ENCODE data around the gene AP3B1. TPM values are rescaled to one million over a fixed set of nuclear protein-coding genes. Genes with fewer than 3 reads are reported as not detected.

Gene AP3B1
- total RNA-seq, 2 donors from 2014 or later = 50.4 to 52.6 TPM

GRCh38 chr5:78063495-78063894 is 231.0 kb downstream of the AP3B1 start:
- ATAC-seq (ENCODE audit: insufficient number of reproducible peaks, low FRiP score, low read depth) (no peak), DNase-seq (ENCODE audit: low spot score) (no peak)
- no peak for TF ChIP-seq CTCF (IDR thresholded peaks at IDR 0.05)
- peaks cover 9% of the 10 kb centered on the region for H3K9me3 ChIP-seq
- no peaks in the 10 kb centered on the region for H3K36me3 ChIP-seq
- no peak overlapping the region for H3K27ac ChIP-seq
- no peak overlapping the region for H3K4me3 ChIP-seq
- no peaks in the 10 kb centered on the region for H3K27me3 ChIP-seq (replicated peaks; ENCODE audit: insufficient read depth)
- H3K4me1 ChIP-seq (ENCODE audit: control insufficient read depth in 1 of 2, low read depth in 2 of 2) = no peaks in the 10 kb centered on the region

GRCh38 chr5:78062645-78063044 is 231.9 kb downstream of the AP3B1 start:
- H3K36me3 ChIP-seq = no peaks in the 10 kb centered on the region
- no peak overlapping the region for H3K4me3 ChIP-seq
- TF ChIP-seq CTCF (IDR thresholded peaks at IDR 0.05) = no peak
- H3K27ac ChIP-seq = no peak overlapping the region
- DNase-seq (ENCODE audit: low spot score) (no peak), ATAC-seq (ENCODE audit: insufficient number of reproducible peaks, low FRiP score, low read depth) (no peak)
- H3K9me3 ChIP-seq = peaks cover 2% of the 10 kb centered on the region
- no peaks in the 10 kb centered on the region for H3K4me1 ChIP-seq (ENCODE audit: control insufficient read depth in 1 of 2, low read depth in 2 of 2)
- no peaks in the 10 kb centered on the region for H3K27me3 ChIP-seq (replicated peaks; ENCODE audit: insufficient read depth)

DNA sequence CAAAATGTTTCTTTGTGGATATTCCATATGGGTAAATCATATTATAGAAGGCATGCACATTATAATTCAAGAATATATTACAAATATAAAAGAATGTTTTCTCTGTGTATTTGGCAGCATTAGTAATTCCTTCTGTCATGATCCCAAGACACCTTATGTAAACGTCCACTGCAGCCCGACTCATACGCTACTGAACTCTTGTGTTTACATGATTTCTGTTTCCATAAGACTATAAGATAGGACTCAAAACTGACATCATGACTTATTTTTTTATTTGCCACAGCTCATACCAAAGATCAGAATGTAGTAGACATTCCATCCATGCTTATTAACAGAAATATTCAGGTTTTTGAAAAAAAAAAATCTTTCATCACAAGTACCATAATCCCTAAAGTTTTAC is 234.1 kb downstream of the AP3B1 start:
- TF ChIP-seq CTCF (IDR thresholded peaks at IDR 0.05) = no peak
- ATAC-seq (ENCODE audit: insufficient number of reproducible peaks, low FRiP score, low read depth) = no peak
- H3K36me3 ChIP-seq = no peaks in the 10 kb centered on the region
- no peaks in the 10 kb centered on the region for H3K27me3 ChIP-seq (replicated peaks; ENCODE audit: insufficient read depth)
- H3K4me1 ChIP-seq (ENCODE audit: control insufficient read depth in 1 of 2, low read depth in 2 of 2) = peaks cover 3 to 13% of the 10 kb centered on the region in 2 donors
- H3K9me3 ChIP-seq = no peaks in the 10 kb centered on the region
- no peak for DNase-seq (ENCODE audit: low spot score)
- no peak overlapping the region for H3K4me3 ChIP-seq
- H3K27ac ChIP-seq = no peak overlapping the region

DNA sequence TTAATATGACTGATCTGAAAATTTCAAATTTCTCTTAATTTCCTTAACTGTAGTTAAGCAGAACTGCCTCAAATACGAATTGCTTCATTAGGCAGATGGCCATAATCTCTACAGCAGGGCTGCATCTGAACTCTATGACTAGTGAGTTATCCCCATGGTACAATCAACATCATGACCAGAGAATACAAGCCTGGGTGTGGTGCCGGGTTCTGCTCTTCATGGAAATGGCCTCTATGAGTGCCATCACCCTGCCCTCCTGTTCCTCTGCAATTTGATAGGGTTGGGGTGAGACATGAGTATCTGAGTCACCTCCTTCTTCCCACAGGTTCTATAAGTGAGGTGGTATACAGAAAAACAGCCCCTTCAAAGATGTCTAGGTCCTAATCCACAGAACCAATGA is 235.9 kb downstream of the AP3B1 start:
- H3K9me3 ChIP-seq = no peaks in the 10 kb centered on the region
- H3K4me3 ChIP-seq = no peak overlapping the region
- TF ChIP-seq CTCF (IDR thresholded peaks at IDR 0.05) = no peak
- no peaks in the 10 kb centered on the region for H3K27me3 ChIP-seq (replicated peaks; ENCODE audit: insufficient read depth)
- no peak for DNase-seq (ENCODE audit: low spot score)
- H3K4me1 ChIP-seq (ENCODE audit: control insufficient read depth in 1 of 2, low read depth in 2 of 2) = peaks cover 3 to 13% of the 10 kb centered on the region in 2 donors
- H3K27ac ChIP-seq = no peak overlapping the region
- no peaks in the 10 kb centered on the region for H3K36me3 ChIP-seq
- ATAC-seq (ENCODE audit: insufficient number of reproducible peaks, low FRiP score, low read depth) = no peak

- DNase-seq (ENCODE audit: low spot score) = no peak
- no peaks in the 10 kb centered on the region for H3K36me3 ChIP-seq
- H3K9me3 ChIP-seq = no peaks in the 10 kb centered on the region
- H3K4me1 ChIP-seq (ENCODE audit: control insufficient read depth in 1 of 2, low read depth in 2 of 2) = peaks cover 3 to 13% of the 10 kb centered on the region in 2 donors
- no peak for ATAC-seq (ENCODE audit: insufficient number of reproducible peaks, low FRiP score, low read depth)
- H3K4me3 ChIP-seq = peak overlapping the region; percentile 29
- H3K27ac ChIP-seq = no peak overlapping the region
- TF ChIP-seq CTCF (IDR thresholded peaks at IDR 0.05) = no peak
- no peaks in the 10 kb centered on the region for H3K27me3 ChIP-seq (replicated peaks; ENCODE audit: insufficient read depth)
These were observed 237.5 kb downstream of the AP3B1 start for GRCh38 chr5:78056901-78057514.

Data from thoracic aorta (tissue), 2 donors.